DND-41 (cell line): ENCODE data around the gene TIMM44.

Source experiments
- CTCF ChIP-seq: IDR thresholded peaks from 2 replicates; pipeline ENCODE4 v1.5.1; 2012; ENCODE audit warnings: borderline replicate concordance, low read length, moderate library complexity, mild to moderate bottlenecking; ENCODE audit not compliant: poor library complexity, severe bottlenecking; ENCODE audit errors: extremely low read depth
- EZH2 ChIP-seq: IDR thresholded peaks from 3 replicates; pipeline ENCODE4 v1.6.1; 2012; ENCODE audit warnings: borderline replicate concordance, low read depth, mild to moderate bottlenecking, moderate library complexity, low read length, inconsistent platforms; ENCODE audit not compliant: severe bottlenecking

GRCh38 chr19:7940841-7941240 is 2.6 kb downstream of the TIMM44 start:
- no peak for TF ChIP-seq CTCF
- TF ChIP-seq EZH2: no peak
